ENCODE results near the gene CREB3L2.

GRCh38 chr7:137953665-137954470 is 48.0 kb downstream of the CREB3L2 start:
- TF ChIP-seq, protein P1, sequence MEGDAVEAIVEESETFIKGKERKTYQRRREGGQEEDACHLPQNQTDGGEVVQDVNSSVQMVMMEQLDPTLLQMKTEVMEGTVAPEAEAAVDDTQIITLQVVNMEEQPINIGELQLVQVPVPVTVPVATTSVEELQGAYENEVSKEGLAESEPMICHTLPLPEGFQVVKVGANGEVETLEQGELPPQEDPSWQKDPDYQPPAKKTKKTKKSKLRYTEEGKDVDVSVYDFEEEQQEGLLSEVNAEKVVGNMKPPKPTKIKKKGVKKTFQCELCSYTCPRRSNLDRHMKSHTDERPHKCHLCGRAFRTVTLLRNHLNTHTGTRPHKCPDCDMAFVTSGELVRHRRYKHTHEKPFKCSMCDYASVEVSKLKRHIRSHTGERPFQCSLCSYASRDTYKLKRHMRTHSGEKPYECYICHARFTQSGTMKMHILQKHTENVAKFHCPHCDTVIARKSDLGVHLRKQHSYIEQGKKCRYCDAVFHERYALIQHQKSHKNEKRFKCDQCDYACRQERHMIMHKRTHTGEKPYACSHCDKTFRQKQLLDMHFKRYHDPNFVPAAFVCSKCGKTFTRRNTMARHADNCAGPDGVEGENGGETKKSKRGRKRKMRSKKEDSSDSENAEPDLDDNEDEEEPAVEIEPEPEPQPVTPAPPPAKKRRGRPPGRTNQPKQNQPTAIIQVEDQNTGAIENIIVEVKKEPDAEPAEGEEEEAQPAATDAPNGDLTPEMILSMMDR (IDR thresholded peaks at IDR 0.05 in 2 of 3, conservative IDR thresholded peaks at IDR 0.05 in 1 of 3; ENCODE audit: borderline replicate concordance in 1 of 3, insufficient read depth in 1 of 3, low read depth in 2 of 3, low read length in 2 of 3): no peak
- no peak for TF ChIP-seq EZH2 (IDR thresholded peaks at IDR 0.05)

Measured in HCT116 (cell line).